Measurements from ENCODE around the gene SLC25A30. TPM values are rescaled to one million over a fixed set of nuclear protein-coding genes. Genes with fewer than 3 reads are reported as not detected.

SLC25A30 gene
- total RNA-seq, 4 donors from 2014 or later = 10.1 to 21.9 (median 11.9) TPM

DNA sequence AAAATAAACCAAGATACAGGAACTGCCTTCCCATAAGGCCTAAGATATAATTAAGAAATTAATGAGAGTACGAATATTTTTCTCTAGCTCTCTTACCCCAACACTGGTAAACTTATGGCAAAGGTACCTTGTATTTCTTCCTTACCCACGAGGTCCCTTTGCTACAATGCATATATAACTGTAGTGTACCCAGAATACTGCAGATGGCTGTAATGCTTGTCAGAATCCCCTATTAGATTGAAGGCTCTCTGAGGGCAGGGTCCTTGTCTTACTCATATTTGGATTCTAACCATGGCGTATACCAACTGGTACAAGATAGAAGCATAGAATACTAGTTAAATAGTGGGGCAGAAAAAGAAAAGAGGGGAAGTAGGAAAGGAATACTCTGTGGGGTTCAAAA lies 15.1 kb downstream of the SLC25A30 start:
- no peak for DNase-seq (ENCODE audit: low spot score)
- TF ChIP-seq, protein P1, sequence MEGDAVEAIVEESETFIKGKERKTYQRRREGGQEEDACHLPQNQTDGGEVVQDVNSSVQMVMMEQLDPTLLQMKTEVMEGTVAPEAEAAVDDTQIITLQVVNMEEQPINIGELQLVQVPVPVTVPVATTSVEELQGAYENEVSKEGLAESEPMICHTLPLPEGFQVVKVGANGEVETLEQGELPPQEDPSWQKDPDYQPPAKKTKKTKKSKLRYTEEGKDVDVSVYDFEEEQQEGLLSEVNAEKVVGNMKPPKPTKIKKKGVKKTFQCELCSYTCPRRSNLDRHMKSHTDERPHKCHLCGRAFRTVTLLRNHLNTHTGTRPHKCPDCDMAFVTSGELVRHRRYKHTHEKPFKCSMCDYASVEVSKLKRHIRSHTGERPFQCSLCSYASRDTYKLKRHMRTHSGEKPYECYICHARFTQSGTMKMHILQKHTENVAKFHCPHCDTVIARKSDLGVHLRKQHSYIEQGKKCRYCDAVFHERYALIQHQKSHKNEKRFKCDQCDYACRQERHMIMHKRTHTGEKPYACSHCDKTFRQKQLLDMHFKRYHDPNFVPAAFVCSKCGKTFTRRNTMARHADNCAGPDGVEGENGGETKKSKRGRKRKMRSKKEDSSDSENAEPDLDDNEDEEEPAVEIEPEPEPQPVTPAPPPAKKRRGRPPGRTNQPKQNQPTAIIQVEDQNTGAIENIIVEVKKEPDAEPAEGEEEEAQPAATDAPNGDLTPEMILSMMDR (IDR thresholded peaks at IDR 0.05) = no peak
- no peak for ATAC-seq (ENCODE audit: low FRiP score)

DNA sequence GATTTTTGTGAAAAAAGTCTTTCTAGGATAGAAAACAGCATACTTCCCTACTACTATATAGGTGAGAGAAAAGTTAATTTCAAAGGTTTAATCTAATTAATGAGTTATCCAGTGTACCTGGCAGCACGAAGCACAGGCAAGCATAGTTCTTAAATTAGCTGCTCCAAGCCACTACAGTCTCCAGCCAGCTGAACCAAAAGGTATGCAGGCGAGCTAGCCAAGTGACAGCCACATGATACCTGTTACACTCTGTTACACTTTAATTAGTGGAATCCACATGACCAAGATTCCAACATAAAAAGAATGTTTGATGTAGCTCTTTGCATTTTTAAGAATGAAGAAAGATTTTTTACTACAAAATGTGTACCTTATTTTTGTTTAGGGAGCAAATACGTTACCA lies 15.5 kb downstream of the SLC25A30 start:
- DNase-seq (ENCODE audit: low spot score) (no peak), ATAC-seq (ENCODE audit: low FRiP score) (no peak)

DNA sequence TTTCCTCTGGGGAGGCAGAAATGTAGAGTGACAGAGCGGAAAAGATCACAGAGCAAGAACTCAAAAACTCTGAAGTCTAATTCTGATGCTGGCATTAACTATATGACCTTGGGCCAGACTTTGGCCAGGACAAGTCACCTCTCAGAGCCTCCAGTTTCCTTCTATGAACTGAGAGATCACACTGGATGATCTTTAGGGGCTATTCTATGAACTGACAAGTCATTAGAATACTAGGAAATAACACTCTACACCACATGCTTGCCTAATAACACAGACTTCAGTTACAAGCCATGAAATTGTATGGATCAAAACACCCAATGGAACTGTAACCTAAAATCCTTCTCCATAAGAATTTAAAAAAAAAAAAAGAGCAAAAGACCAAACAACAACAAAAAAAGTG lies 16.9 kb downstream of the SLC25A30 start:
- ATAC-seq (ENCODE audit: low FRiP score) (no peak), DNase-seq (ENCODE audit: low spot score) (no peak)
- TF ChIP-seq, protein P1 (IDR thresholded peaks at IDR 0.05) = no peak

More for the DNA sequence above, 15.5 kb downstream of the SLC25A30 start:
- TF ChIP-seq, protein P1 (IDR thresholded peaks at IDR 0.05) = no peak

DNA sequence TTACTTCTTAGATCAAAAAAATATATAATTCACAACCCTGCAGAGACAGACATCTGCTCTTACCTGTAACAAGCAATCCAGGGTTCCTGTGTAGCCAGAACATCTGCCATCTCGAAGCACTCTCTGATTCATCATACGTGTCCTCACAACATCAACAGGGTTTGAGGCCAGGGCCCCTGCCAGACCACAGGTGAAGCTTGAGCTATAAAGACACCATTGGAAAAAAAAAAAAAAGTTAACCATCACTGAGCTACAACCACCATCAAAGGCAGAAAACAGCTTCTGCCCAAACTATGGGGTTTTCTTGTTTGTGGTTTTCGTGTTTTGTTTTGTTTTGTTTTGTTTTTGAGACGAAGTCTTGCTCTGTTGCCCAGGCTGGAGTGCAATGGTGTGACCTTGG lies 19.3 kb downstream of the SLC25A30 start:
- DNase-seq (ENCODE audit: low spot score) = no peak
- no peak for ATAC-seq (ENCODE audit: low FRiP score)
- TF ChIP-seq, protein P1 (IDR thresholded peaks at IDR 0.05) = no peak

DNA sequence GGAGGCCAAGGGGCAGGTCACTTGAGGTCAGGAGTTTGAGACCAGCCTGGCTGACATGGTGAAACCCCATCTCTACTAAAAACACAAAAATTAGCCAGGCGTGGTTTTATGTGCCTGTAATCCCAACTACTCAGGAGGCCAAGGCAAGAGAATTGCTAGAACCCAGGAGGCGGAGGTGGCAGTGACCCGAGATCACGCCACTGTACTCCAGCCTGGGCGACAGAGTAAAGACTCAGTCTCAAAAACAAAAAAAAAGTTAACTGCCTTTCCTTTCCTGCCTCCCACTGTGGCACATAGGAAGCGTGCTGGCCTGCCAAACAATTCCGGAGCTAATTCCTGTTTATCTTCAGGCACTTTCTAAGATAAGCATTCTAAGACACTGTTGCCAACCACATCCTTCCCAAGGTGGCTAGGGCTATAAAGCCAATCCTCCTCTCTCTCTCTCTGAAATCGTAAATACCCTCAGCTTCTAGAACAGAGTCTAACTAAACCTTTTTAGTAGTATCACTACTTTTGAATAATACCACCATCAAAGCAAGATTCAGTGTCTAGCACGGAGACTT lies 21.6 kb downstream of the SLC25A30 start:
- TF ChIP-seq, protein P1 (IDR thresholded peaks at IDR 0.05) = no peak
- DNase-seq (ENCODE audit: low spot score) (no peak), ATAC-seq (ENCODE audit: low FRiP score) (no peak)

DNA sequence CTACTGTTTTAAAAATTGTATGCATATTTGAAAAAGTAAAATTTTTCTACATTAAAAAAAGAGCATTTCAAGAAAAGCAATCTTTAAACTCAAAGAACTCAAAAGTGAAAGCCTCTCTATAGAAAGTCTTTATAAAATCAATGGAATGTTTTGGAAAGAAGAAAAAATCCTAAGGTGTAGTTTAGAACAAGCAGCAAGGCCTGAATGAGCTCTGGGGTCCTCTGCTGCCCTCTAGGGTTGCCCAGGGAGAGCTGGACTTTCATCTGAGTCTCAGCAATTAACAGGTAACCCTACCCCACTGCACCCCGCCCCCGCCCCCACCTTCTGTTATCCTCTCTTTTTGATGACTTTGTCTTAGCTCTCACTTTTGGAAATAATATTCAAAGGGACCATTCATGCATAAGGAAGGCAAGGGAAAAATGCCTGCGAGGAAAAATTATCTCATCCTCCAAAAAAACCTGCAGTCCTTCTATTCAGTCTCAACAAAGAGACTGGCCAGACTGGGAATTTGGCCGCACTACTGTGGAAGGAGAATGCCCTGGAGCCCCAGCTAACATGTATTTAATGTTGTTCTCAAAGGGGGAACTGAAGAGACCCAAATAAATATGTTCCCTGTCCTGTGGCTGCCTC lies 24.1 kb downstream of the SLC25A30 start:
- TF ChIP-seq, protein P1 (IDR thresholded peaks at IDR 0.05) = no peak
- DNase-seq (ENCODE audit: low spot score) = no peak
- ATAC-seq (ENCODE audit: low FRiP score) = peak; percentile 81

DNA sequence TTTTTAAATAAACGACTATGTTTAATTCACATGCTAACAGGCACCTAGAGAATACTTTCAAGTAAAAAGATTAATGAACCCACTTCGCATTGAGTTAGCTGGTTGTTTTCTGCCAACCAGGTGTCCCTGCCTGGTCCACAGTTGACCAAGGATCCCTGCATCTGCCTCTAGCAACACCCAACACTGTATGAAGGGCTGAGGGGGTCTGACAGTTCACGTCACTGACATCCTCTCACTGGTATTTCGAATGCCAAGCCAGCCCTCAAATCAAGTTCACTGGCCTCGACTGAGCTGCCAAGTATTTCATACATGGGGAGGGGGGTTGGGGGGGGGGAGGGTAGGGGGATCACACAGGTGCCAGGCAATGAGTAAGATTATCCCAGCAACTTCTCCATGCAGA lies 25.4 kb downstream of the SLC25A30 start:
- DNase-seq (ENCODE audit: low spot score) (no peak), ATAC-seq (ENCODE audit: low FRiP score) (no peak)
- TF ChIP-seq, protein P1 (IDR thresholded peaks at IDR 0.05) = no peak
